ENCODE measurements around the gene VPS37B. TPM values are rescaled to one million over a fixed set of nuclear protein-coding genes. Genes with fewer than 3 reads are reported as not detected.

The VPS37B gene
- total and polyA plus RNA-seq, 2 donors (not counting 3 experiments of a cell fraction or from before 2014, with no cell fraction given): 39.5 to 45.9 TPM

DNA sequence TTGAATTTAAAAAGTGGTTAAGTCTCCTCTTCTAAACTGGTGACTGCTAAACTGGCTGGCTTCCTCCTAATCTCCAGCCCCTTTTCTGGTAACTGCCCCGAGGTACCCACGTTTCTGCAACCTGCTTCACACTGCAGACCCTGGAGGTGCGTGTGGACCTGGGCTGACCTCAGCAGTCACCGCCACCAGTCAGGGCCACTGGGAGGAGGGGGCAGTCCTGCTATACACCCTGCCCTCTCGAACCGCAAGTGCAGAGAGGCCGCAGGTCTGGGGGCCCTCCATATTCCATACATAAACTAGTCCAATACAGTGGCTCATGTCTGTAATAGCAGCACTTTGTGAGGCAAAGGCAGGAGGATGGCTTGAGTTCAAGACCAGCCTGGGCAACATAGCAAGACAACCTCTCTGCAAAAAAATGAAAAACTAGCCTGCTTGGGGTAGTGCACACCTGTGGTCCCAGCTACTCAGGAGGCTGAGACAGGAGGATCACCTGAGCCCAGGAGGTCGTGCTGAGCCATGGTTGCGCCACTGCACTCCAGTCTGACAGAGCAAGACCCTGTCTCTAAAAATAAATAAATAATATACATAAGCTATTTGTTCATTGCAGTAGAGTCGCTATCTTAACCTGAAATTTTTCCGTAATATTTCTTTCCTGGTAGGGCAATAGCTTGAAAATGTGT lies 25.6 kb downstream of the VPS37B start:
- TF ChIP-seq POLR2AphosphoS5 (IDR thresholded peaks at IDR 0.05; ENCODE audit: insufficient read depth, low read depth, low read length) (no peak), FOS (IDR thresholded peaks at IDR 0.05; ENCODE audit: borderline replicate concordance, insufficient read depth, low read length) (no peak), GATA2 (IDR thresholded peaks at IDR 0.05; ENCODE audit: insufficient read depth, insufficient read length, low read depth, low read length) (no peak), EZH2 (IDR thresholded peaks at IDR 0.05; ENCODE audit: borderline replicate concordance, low read depth, low read length, severe bottlenecking) (no peak), JUN (IDR thresholded peaks at IDR 0.05; ENCODE audit: borderline replicate concordance, insufficient read depth, insufficient read length, low read depth) (no peak), POLR2A (IDR thresholded peaks at IDR 0.05; ENCODE audit: low read depth, low read length) (no peak), MYC (IDR thresholded peaks at IDR 0.05; ENCODE audit: low read depth, low read length) (no peak)
- TF ChIP-seq, protein P1, sequence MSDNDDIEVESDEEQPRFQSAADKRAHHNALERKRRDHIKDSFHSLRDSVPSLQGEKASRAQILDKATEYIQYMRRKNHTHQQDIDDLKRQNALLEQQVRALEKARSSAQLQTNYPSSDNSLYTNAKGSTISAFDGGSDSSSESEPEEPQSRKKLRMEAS (IDR thresholded peaks at IDR 0.05; ENCODE audit: insufficient read depth, insufficient read length): no peak
- TF ChIP-seq, protein P2, sequence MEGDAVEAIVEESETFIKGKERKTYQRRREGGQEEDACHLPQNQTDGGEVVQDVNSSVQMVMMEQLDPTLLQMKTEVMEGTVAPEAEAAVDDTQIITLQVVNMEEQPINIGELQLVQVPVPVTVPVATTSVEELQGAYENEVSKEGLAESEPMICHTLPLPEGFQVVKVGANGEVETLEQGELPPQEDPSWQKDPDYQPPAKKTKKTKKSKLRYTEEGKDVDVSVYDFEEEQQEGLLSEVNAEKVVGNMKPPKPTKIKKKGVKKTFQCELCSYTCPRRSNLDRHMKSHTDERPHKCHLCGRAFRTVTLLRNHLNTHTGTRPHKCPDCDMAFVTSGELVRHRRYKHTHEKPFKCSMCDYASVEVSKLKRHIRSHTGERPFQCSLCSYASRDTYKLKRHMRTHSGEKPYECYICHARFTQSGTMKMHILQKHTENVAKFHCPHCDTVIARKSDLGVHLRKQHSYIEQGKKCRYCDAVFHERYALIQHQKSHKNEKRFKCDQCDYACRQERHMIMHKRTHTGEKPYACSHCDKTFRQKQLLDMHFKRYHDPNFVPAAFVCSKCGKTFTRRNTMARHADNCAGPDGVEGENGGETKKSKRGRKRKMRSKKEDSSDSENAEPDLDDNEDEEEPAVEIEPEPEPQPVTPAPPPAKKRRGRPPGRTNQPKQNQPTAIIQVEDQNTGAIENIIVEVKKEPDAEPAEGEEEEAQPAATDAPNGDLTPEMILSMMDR (IDR thresholded peaks at IDR 0.05; ENCODE audit: extremely low read depth in 1 of 2, insufficient read depth in 1 of 2, low read depth in 1 of 2, low read length in 2 of 2): no peak
- intact Hi-C loops (cut with micrococcal nuclease) (no loop called here), dilution Hi-C loops (cut with MboI; ENCODE audit: extremely low pct_ligation_motif_present, low sequenced_read_pairs) (no loop called here)
- Histone ChIP-seq H3K4me3 (replicated peaks in 1 of 3; ENCODE audit: insufficient read depth in 1 of 3, low read depth in 1 of 3, low read length in 3 of 3) (no peak overlapping the region), H3K9me1 (replicated peaks; ENCODE audit: control insufficient read depth, extremely low read depth, insufficient read depth, low read length) (no peaks in the 10 kb centered on the region), H3K9me3 (replicated peaks; ENCODE audit: control insufficient read depth, insufficient read depth, low read length) (no peaks in the 10 kb centered on the region), H4K20me1 (replicated peaks; ENCODE audit: control insufficient read depth, extremely low read depth, insufficient read depth, low read length) (no peaks in the 10 kb centered on the region), H3K4me1 (ENCODE audit: control insufficient read depth, extremely low read depth, insufficient read depth, low read length) (peaks cover 32% of the 10 kb centered on the region), H3K27ac (ENCODE audit: insufficient read depth, low read depth, low read length) (peak overlapping the region; percentile 92), H3K36me3 (ENCODE audit: control insufficient read depth in 2 of 2, extremely low read depth in 1 of 2, insufficient read depth in 2 of 2, low read length in 2 of 2) (peaks cover 18 to 22% of the 10 kb centered on the region in 2 experiments), H2AFZ (ENCODE audit: low read depth, low read length) (no peak overlapping the region), H3K79me2 (ENCODE audit: control insufficient read depth, insufficient read depth, low read length) (peaks cover 48% of the 10 kb centered on the region), H3K9ac (replicated peaks; ENCODE audit: extremely low read depth, insufficient read depth, low read length) (peak overlapping the region; percentile 89), H3K4me2 (ENCODE audit: insufficient read depth, low read length) (no peak overlapping the region), H3K27me3 (ENCODE audit: control insufficient read depth in 2 of 2, insufficient read depth in 2 of 2, low read length in 2 of 2) (no peaks in the 10 kb centered on the region)
- no peak for DNase-seq (ENCODE audit: low read depth, low spot score)
- no peak for FAIRE-seq
- ChIA-PET CTCF (interaction anchor here (0.8 to 4.0 kb wide), 11 partner anchors 9 to 368 kb away, joined by 3 to 23 read pairs (median 7); no protein-coding TSS in a partner anchor), POLR2A (interaction anchor here (0.9 to 1.2 kb wide), 2 partner anchors 13 to 362 kb away, joined by 3 to 5 read pairs; partner anchors contain the start of genes MPHOSPH9 and MTRFR)
- no TSS peak for BruUV-seq (replicated peaks)
